Measurements from ENCODE around the gene DLX5. TPM values are rescaled to one million over a fixed set of nuclear protein-coding genes. Genes with fewer than 3 reads are reported as not detected.

DLX5 gene
- total RNA-seq, 2 donors from 2014 or later, result not detected

DNA sequence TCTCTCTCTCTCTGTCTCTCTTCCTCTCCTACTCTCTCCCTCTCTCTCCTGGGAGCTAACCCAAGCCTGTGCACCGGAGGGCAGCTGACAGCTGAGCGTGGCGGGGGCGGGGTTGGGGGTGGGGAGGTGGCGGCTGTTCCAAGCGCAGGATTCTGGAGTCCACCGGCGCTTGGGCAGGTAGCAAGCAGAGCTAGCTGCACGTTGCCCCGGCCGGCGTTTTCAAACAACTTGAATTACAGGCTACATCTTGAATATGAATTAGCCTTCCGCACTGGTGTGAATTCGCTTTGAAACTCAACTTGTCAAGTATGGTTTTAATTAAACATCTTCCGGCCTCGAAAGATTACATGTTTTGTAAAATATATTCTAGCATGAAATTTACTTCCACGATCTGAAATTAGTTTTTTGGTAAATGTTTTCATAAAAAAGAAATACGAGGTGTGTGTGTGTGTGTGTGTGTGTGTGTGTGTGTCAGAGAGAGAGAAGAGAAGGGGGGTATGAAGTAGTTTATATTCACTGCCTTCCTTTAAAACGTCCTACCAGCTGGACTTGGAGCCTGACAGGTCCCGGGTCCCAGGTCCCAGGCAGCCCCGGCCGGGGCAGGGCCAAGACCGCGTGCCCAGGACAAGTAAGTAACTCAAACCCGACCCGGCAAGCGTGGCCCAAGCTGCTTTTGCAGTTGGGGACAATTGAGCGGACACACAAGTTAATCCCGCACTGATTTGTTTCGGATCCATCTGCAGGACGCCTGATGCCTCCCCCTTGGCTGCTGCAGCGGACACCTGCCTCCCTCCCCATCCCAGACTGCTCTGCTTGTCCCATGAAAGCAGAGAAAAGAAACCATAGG lies 28.3 kb downstream of the DLX5 start:
- H3K9me3 ChIP-seq (ENCODE audit: control insufficient read depth, low read length, poor library complexity, severe bottlenecking), result no peaks in the 10 kb centered on the region
- no peaks in the 10 kb centered on the region for H3K4me1 Mint-ChIP-seq
- H3K4me3 Mint-ChIP-seq, result no peak overlapping the region
- peaks cover 94% of the 10 kb centered on the region for H3K27me3 Mint-ChIP-seq
- no peaks in the 10 kb centered on the region for H3K36me3 Mint-ChIP-seq (ENCODE audit: low read depth)
- ATAC-seq (no peak), DNase-seq (no peak)
- H3K27ac Mint-ChIP-seq, result no peak overlapping the region

DNA sequence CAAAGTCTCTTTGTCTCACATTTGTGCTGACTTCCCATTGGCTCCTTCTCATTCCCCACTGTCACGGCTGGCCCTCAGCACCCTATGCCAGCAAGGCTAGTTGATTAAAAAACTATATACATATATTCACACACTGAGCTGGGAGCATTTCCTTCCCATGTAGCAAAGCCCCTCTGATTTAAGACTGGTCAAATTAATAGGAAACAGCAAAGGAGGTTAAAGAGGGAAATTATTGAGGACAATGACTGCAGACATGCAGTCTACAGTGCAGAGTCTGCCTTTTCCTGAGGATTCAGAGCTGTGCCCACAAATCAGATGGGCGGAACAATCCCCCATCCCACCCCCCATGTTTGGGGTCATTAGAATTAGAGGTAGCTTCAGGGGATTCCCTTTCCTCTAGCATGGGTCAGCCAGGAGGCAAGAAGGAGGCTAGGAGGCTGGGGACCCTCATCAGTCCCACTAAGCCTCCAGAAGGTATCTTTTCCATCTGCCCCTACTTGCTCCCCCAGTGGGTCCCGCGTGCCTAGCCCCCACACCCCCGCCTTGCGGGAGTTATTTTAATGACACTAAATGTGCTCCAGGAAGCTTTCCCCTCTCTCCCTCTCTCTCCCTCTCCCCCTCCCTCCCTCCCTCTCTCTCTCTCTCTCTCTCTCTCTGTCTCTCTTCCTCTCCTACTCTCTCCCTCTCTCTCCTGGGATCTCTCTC lies 29.1 kb downstream of the DLX5 start:
- no peaks in the 10 kb centered on the region for H3K9me3 ChIP-seq (ENCODE audit: control insufficient read depth, low read length, poor library complexity, severe bottlenecking)
- Mint-ChIP-seq H3K27me3 (peaks cover 91% of the 10 kb centered on the region), H3K4me1 (no peaks in the 10 kb centered on the region), H3K27ac (no peak overlapping the region), H3K36me3 (ENCODE audit: low read depth) (no peaks in the 10 kb centered on the region), H3K4me3 (no peak overlapping the region)
- no peak for DNase-seq
- no peak for ATAC-seq

DNA sequence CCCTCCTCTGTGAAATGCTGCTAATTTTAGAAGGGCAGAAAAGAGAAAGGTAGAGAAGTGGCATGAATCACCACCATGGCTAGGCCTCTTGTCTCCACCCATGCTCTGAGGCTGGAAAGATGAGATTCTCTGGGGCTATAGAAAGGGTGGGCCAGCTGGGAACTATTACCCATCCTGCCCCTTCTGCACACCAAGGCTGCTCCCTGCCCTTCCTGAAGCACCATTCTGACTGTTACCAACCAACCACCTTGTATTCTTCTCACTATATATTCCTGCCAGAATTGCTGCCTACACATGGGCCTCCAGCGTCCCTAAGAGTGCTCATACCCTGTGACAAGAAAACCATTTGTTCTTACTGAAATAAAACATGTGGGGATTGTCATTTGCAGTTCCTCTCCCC lies 30.7 kb downstream of the DLX5 start:
- no peak for DNase-seq
- Mint-ChIP-seq H3K27ac (no peak overlapping the region), H3K4me1 (peaks cover 4% of the 10 kb centered on the region), H3K4me3 (no peak overlapping the region), H3K36me3 (ENCODE audit: low read depth) (peaks cover 4% of the 10 kb centered on the region), H3K27me3 (peaks cover 91% of the 10 kb centered on the region)
- ATAC-seq, result no peak
- H3K9me3 ChIP-seq (ENCODE audit: control insufficient read depth, low read length, poor library complexity, severe bottlenecking), result no peaks in the 10 kb centered on the region

DNA sequence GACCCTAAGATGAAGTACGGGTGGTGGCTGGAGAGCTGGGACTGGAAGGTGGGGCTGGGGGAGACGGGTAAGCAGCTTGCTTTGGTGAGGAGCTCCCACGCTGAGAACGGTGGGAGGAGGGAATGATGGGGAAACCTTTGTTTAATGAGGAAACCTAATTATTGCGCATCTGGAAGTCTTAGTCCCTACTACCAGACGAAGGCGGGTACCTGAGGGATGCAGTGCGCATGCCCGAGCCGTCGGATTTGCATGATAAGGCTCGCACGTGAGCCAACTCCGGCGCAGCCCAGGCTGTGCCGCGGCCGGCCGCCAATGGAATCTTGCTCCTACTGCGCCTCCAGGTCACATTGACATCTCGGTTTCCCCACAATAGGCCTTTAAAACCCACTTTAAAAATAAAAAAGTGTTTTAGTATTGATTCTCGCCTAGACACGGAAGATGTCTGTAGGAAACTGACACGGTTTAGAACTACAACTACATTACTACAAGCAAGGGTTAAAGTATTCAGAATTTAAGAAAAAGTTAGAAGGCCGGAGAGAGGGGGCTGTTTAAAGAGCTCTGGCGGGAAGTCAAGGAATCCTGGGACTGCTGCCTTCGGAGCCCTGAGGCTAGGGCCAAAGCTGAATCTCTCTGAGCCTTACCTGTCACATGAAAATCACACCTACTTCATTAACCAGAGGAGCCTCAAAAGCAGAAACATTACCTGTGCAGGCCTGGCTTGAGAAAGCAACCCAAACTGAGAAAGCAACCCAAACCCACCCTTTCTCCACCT lies 31.4 kb downstream of the DLX5 start:
- no peak for ATAC-seq
- H3K27me3 Mint-ChIP-seq, result peaks cover 91% of the 10 kb centered on the region
- H3K4me3 Mint-ChIP-seq, result peak overlapping the region; percentile 3
- H3K9me3 ChIP-seq (ENCODE audit: control insufficient read depth, low read length, poor library complexity, severe bottlenecking), result no peaks in the 10 kb centered on the region
- H3K4me1 Mint-ChIP-seq, result peaks cover 4% of the 10 kb centered on the region
- DNase-seq, result no peak
- no peak overlapping the region for H3K27ac Mint-ChIP-seq
- H3K36me3 Mint-ChIP-seq (ENCODE audit: low read depth), result peaks cover 4% of the 10 kb centered on the region

DNA sequence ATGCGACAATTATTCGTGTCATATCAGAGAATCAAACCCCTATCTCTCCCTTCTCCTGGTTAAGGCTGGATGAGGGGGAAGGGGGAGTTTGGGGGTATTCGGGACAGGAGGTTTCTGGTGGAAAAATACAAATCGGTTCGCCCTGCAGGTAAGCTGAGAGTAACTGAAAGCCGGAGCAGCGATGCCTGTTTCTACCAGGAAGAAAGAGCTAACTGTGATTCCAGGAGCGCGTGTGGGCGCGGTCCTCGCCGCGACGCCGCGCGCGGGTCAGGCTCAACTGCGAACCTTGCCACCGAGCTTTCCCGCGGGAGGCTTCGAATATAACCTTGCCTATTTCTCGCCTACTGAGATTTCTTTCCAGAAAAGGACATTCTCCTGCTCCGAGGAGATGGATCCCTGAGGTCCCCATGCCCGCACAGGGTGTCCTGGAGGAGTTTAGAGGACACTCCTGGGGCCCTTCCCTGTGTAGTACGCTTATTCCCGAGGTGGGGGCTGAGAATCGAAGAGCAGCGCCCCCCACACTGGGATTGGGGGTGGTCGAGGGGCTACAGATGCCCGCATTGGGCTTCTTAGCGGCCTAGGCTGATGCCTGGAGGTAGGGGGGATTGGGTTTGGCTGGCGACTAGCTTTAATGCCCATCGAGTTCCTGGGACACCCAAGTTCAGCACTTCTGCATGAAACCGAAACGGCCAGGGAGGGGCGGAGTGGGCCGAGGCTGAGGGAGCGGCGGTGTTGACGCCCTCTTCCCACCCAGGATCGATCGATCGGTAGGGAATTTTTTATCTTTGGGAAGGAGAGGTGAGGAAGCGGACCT lies 32.2 kb downstream of the DLX5 start:
- no peak for DNase-seq
- ATAC-seq, result no peak
- H3K36me3 Mint-ChIP-seq (ENCODE audit: low read depth), result peaks cover 4% of the 10 kb centered on the region
- no peak overlapping the region for H3K27ac Mint-ChIP-seq
- no peaks in the 10 kb centered on the region for H3K9me3 ChIP-seq (ENCODE audit: control insufficient read depth, low read length, poor library complexity, severe bottlenecking)
- H3K27me3 Mint-ChIP-seq, result peaks cover 89% of the 10 kb centered on the region
- peaks cover 4% of the 10 kb centered on the region for H3K4me1 Mint-ChIP-seq
- H3K4me3 Mint-ChIP-seq, result peak overlapping the region; percentile 2

DNA sequence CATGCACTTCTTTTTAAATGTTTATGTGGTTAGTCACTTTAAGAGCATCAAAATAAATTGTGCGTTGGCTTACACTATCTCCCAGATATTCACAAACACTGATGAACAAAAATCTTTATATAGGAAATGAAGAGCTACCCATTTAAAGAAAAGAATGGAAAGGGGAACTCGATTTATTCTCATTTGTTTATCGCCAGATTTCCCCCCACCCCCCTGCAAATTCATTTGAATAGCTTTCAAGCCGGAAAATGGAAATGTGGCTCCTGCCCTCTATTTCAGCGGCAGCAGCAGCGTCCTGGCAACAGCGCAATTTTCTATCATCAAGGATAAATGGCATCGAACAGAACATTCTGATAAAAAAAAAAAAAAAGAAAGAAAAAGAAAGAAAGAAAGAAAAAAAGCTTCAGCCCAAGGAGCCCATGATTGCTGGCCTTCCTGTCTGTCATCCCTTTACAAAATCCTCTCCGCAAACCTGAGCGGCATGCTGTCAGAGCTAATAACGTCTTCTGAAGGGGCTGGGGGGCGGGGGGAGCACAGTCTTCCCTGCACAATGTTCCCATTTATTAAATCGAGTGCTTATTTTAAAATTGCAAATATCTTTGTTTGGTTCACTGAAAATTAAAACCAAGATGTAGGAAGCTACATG lies 33.0 kb downstream of the DLX5 start:
- Mint-ChIP-seq H3K4me1 (peaks cover 4% of the 10 kb centered on the region), H3K36me3 (ENCODE audit: low read depth) (peaks cover 4% of the 10 kb centered on the region)
- ATAC-seq, result no peak

DNA sequence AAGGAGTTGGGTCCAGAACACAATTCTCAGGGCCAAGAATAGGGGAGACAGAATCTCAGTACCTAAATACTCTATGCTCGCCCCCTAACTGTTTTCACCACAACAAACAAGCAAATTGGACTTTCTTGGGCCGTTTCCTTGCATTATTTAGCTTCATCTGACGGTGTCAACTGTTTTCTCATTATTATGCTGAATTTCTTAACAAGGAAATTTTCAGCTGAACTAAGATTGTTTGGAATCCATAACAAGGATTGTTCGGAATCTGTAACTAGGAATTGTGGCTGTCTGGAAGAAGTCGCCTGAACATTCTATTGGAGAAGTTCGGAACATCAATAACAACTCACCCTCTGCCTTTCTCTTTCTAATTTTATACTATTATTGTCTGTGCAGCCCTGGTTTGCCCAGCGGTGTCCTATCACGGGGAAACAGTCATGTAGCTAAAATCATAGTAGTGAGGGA lies 34.7 kb downstream of the DLX5 start:
- DNase-seq, result no peak
- H3K9me3 ChIP-seq (ENCODE audit: control insufficient read depth, low read length, poor library complexity, severe bottlenecking), result no peaks in the 10 kb centered on the region
- Mint-ChIP-seq H3K27ac (no peak overlapping the region), H3K4me3 (no peak overlapping the region), H3K36me3 (ENCODE audit: low read depth) (peaks cover 4% of the 10 kb centered on the region), H3K27me3 (peaks cover 89% of the 10 kb centered on the region), H3K4me1 (peaks cover 4% of the 10 kb centered on the region)
- ATAC-seq, result no peak

More for the DNA sequence above, 33.0 kb downstream of the DLX5 start:
- no peak overlapping the region for H3K27ac Mint-ChIP-seq
- H3K9me3 ChIP-seq (ENCODE audit: control insufficient read depth, low read length, poor library complexity, severe bottlenecking), result no peaks in the 10 kb centered on the region
- H3K4me3 Mint-ChIP-seq, result peak overlapping the region; percentile 2
- no peak for DNase-seq
- H3K27me3 Mint-ChIP-seq, result peaks cover 89% of the 10 kb centered on the region

DNA sequence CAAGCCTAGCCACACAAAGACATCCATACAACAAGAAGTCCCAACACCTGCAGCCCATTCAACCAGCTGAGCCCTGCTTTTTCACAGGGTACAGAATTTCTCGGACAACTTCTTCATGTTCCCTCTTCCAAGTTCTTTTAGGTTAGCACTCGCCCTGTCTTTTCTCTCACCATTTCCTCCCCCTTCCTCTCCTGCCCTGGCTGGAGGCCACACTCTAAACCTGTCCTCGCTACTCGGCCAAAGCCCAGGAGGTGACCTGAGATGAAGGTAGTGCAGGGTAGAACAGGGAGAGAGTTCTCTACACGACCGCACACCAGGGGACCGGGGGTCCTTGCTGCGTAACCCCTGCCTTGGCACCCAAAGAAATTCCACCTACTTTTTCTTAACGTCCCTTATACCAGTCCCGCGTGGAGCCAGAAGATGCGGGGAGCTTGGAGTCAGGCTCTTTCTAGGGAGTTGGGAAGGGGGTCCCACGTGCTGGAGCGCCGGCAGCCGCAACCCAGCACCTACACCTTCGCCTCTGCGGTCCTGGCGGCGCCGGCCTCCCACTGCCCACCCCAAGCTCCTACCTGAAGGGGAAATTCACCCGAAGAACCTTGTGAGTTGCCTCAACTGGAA lies 35.3 kb downstream of the DLX5 start:
- Mint-ChIP-seq H3K4me1 (peaks cover 4% of the 10 kb centered on the region), H3K36me3 (ENCODE audit: low read depth) (peaks cover 4% of the 10 kb centered on the region), H3K27me3 (peaks cover 84% of the 10 kb centered on the region), H3K4me3 (no peak overlapping the region), H3K27ac (no peak overlapping the region)
- no peak for ATAC-seq
- no peaks in the 10 kb centered on the region for H3K9me3 ChIP-seq (ENCODE audit: control insufficient read depth, low read length, poor library complexity, severe bottlenecking)
- no peak for DNase-seq

DNA sequence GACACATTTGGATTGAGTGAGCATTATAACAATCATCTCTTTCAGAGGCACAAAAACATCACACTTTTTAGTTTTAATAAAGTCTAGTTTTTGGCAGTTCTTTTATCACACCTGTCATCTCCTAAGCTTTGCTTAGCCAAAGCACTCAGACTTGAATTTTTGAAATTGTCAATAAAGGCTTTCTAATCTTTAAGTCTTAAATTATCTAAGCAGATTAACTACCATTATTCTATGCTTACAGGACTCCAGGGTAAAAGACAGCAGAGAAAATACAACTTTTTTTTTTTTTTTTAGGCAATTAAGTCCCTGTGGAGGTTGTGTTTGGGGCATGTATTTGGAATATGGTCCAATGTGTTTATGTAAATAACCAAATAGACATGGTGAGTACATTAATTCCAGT lies 36.9 kb downstream of the DLX5 start:
- H3K9me3 ChIP-seq (ENCODE audit: control insufficient read depth, low read length, poor library complexity, severe bottlenecking), result no peaks in the 10 kb centered on the region
- Mint-ChIP-seq H3K27ac (no peak overlapping the region), H3K27me3 (peaks cover 78% of the 10 kb centered on the region), H3K36me3 (ENCODE audit: low read depth) (peaks cover 4% of the 10 kb centered on the region), H3K4me3 (no peak overlapping the region), H3K4me1 (peaks cover 4% of the 10 kb centered on the region)
- no peak for ATAC-seq
- DNase-seq, result no peak

DNA sequence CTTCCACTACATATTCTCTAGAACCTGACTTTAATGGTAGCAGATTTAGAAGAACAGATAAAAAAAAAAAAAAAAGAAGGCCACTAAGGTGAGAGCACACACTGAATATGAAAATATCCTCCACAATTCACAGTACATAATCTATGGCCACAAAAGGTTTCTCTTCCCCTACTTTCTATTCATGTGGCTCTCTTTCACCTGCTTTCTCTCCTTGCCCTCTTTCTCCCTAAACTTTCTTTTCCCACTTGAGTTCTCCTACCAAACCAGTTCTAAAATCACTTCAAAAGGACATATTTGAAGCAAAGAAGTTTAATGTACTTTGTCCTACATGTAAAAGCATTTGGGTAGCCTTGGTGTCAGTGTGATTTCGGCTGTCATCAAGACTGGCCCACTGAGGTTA lies 37.7 kb downstream of the DLX5 start:
- Mint-ChIP-seq H3K4me3 (no peak overlapping the region), H3K36me3 (ENCODE audit: low read depth) (peaks cover 4% of the 10 kb centered on the region), H3K27me3 (peaks cover 73% of the 10 kb centered on the region), H3K4me1 (peaks cover 4% of the 10 kb centered on the region), H3K27ac (no peak overlapping the region)
- no peaks in the 10 kb centered on the region for H3K9me3 ChIP-seq (ENCODE audit: control insufficient read depth, low read length, poor library complexity, severe bottlenecking)
- DNase-seq, result no peak
- ATAC-seq, result no peak

DNA sequence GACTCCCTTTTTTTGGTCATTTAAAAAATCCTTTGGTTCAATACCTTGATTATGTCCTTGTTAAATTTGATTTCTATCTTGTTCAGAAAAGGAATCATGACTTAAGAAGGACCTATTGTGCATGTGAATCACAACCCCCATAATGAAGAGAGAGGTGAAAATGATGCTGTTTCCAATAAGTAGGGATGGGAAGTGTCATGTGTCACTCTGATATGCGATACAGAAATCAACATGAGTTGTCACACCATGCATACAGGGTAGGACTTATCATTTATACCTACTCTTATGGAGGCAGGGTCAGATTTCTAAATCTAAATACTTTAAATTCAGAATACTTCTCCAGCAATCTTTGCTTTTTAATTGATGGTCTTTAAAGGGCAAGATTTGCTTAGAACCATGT lies 38.6 kb downstream of the DLX5 start:
- DNase-seq (no peak), ATAC-seq (no peak)
- H3K9me3 ChIP-seq (ENCODE audit: control insufficient read depth, low read length, poor library complexity, severe bottlenecking), result no peaks in the 10 kb centered on the region
- Mint-ChIP-seq H3K4me3 (no peak overlapping the region), H3K27me3 (peaks cover 73% of the 10 kb centered on the region), H3K4me1 (peaks cover 4% of the 10 kb centered on the region), H3K27ac (no peak overlapping the region), H3K36me3 (ENCODE audit: low read depth) (peaks cover 6% of the 10 kb centered on the region)

DNA sequence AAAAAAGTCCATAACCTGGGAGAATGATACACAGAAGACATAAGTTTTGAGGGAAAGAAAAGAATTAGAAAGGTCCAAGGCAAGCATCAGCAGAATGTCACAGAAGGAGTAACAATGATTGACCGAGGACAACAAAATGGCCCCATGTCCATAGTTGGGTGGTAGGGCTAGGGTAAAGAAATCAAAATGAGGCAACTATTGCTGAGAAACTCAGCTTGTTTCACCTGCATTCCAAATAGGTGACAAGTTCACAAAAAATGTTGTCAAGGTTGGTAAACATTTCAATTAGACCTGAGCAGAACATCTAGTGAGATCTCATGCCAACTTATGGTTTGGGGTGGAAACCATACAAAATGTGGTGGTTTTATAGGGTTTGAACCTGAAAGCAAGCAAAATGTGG lies 42.0 kb downstream of the DLX5 start:
- Mint-ChIP-seq H3K27ac (no peak overlapping the region), H3K4me1 (no peaks in the 10 kb centered on the region), H3K4me3 (no peak overlapping the region), H3K36me3 (ENCODE audit: low read depth) (peaks cover 2% of the 10 kb centered on the region), H3K27me3 (peaks cover 57% of the 10 kb centered on the region)
- H3K9me3 ChIP-seq (ENCODE audit: control insufficient read depth, low read length, poor library complexity, severe bottlenecking), result no peaks in the 10 kb centered on the region
- ATAC-seq (no peak), DNase-seq (no peak)
